C4-2B (cell line): ENCODE data around the gene DNAH12.
"Not testable (repeated sequence)": the region's sequence is repeated elsewhere in the genome, so short reads cannot be mapped to it uniquely, and the experiment has no call there.

Experiments used
- H3K27ac ChIP-seq: fragments of 450-650 bp; 2 replicates; pipeline ENCODE4 v1.5.1; 2017
- CTCF ChIP-seq: fragments of 450-650 bp; conservative IDR thresholded peaks from 2 replicates; pipeline ENCODE4 v1.5.1; 2017; ENCODE audit warnings: mild to moderate bottlenecking
- ZFX ChIP-seq: fragments of 450-650 bp; IDR thresholded peaks from 2 replicates; pipeline ENCODE4 v1.6.1; 2017

Gene DNAH12

GRCh38 chr3:57391767-57392166 is 152.4 kb downstream of the DNAH12 start:
- H3K27ac ChIP-seq, result no peak overlapping the region
- TF ChIP-seq CTCF, result no peak
- TF ChIP-seq ZFX, result no peak

DNA sequence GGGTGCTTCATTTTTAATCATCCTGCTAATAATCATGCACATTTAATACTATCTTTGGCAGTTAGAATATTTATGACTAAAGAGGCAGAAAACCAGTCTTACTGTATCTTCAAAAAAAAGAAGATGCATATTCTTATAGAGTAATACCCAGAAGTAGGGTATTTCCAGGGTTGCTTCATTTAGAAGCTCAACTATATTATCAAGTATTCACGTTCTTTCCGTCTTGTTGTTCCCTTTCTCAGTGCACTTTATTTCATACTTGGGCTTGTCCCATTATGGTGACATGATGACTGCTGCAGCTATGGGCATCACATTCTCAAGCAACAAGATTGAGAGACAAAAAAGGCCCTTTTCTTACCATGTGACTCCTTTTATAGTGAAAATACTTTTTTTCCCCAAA is 154.9 kb downstream of the DNAH12 start:
- TF ChIP-seq ZFX, result no peak
- H3K27ac ChIP-seq, result no peak overlapping the region

DNA sequence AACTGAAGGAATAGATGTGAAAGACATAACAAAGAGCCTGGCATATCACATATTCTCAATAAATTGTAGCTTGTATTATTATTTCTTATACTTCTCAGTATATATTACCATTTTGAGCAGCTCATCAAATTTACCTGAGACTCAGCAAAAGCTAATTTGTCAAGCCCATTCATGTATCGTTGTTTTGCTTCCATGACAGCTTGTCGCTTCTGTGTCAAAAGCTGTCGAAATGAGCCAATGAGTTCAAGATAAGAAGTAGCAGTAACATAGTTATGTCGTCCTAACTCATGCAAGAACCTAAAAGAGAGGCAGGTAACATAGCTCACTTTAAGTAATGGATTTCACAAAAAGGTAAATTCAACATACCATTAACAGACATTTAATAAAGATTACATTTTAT is 157.8 kb downstream of the DNAH12 start:
- H3K27ac ChIP-seq, result no peak overlapping the region
- no peak for TF ChIP-seq CTCF
- TF ChIP-seq ZFX, result no peak

DNA sequence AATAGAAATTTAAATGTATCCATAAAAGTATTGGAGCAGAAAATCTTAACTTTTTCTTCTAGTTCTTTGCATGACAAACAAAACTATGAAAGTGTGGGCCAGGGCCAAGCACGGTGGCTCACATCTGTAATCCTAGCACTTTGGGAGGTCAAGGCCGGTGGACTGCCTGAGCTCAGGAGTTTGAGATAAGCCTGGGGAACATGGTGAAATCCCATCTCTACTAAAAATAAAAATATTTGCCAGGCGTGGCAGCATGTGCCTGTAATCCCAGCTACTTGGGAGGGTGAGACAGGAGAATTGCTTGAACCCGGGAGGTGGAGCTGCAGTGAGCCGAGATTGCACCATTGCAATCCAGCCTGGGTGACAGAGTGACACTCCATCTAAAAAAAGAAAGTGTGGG is 158.6 kb downstream of the DNAH12 start:
- no peak for TF ChIP-seq CTCF
- no peak for TF ChIP-seq ZFX
- no peak overlapping the region for H3K27ac ChIP-seq

- TF ChIP-seq CTCF, result no peak
- TF ChIP-seq ZFX, result no peak
- H3K27ac ChIP-seq, result no peak overlapping the region
These were observed 160.3 kb downstream of the DNAH12 start for GRCh38 chr3:57383838-57384237.

DNA sequence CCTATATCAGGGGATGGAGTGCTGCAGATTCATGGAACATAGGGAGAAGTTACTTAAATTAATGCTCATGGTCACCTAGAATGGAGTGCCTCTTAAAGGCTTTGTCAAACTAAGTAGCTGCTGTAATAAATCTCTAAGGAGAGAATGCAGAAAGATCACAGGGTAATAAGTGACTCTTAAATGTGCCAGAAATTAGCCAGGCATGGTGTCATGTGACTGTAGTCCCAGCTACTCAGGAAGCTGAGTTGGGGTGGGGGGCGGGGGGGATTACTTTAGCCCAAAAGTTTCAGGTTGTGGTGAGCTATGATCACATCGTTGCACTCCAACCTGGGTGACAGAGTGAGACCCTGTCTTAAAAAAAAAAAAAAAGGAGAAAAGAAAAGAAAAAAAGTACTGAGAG is 160.7 kb downstream of the DNAH12 start:
- no peak for TF ChIP-seq CTCF
- TF ChIP-seq ZFX, result no peak
- no peak overlapping the region for H3K27ac ChIP-seq

GRCh38 chr3:57382933-57383332 is 161.2 kb downstream of the DNAH12 start:
- no peak overlapping the region for H3K27ac ChIP-seq
- TF ChIP-seq CTCF (no peak), ZFX (no peak)

DNA sequence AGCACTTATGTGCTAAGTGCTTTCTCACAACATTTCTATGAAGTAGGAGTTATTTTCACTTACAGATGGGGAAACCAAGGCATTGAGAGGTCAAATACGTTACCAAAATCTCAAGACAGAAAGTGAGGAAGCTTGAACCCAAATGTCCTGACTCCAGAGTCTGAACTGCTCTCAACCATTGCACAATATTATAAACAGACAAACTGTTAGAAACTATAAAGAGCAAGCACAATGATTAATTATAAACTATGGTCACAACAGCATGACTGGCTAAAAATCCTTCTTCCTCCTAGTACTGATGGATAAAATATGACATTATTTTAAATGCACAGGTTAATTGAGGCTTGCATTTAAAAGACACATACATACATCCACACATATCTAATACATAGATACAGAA is 173.8 kb downstream of the DNAH12 start:
- TF ChIP-seq CTCF, result no peak
- no peak for TF ChIP-seq ZFX
- no peak overlapping the region for H3K27ac ChIP-seq

- not testable (repeated sequence) for H3K27ac ChIP-seq
These were observed 179.1 kb downstream of the DNAH12 start for GRCh38 chr3:57365089-57365488.

DNA sequence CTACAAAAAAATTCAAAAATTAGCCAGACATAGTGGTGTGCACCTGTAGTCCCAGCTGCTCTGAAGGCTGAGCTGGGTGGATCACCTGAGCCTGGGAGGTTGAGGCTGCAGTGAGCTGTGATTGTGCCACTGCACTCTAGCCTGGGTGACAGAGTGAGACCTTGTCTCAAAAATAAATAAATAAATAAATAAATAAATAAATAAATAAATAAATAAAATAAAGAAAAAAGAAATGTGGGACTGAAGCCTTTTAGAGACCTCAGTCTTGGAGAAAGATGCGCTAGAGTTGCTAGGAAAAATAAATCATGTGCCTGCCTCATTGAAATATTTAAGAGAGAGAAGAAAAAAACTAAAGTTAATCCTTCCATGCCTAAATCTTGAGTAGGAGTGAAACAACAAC is 187.9 kb downstream of the DNAH12 start:
- not testable (repeated sequence) for H3K27ac ChIP-seq
